ENCODE data around the gene DPEP2. TPM values are rescaled to one million over a fixed set of nuclear protein-coding genes. Genes with fewer than 3 reads are reported as not detected.

DPEP2 gene
- total and polyA plus RNA-seq, 2 of the 4 experiments (the other 2 are of a cell fraction) = not detected

GRCh38 chr16:67982011-67982696 lies 17.1 kb downstream of the DPEP2 start:
- Histone ChIP-seq H3K14ac (replicated peaks; ENCODE audit: low read depth, low read length) (no peak overlapping the region), H2AK5ac (ENCODE audit: low read depth, low read length) (no peak overlapping the region), H4K91ac (ENCODE audit: insufficient read depth, low read depth, low read length) (no peak overlapping the region), H4K20me1 (ENCODE audit: insufficient read depth, low read length) (no peaks in the 10 kb centered on the region), H3K4me3 (ENCODE audit: insufficient read depth, low read depth, low read length) (no peak overlapping the region), H3K18ac (ENCODE audit: low read depth, low read length) (no peak overlapping the region), H3K9me3 (ENCODE audit: control insufficient read depth, insufficient read depth, low read length) (no peaks in the 10 kb centered on the region), H3K27me3 (ENCODE audit: control insufficient read depth, insufficient read depth, low read length) (peaks cover 17% of the 10 kb centered on the region), H2BK5ac (ENCODE audit: low read depth, low read length, poor library complexity, severe bottlenecking) (no peak overlapping the region), H2BK15ac (ENCODE audit: low read depth, low read length) (no peak overlapping the region), H3K9me1 (ENCODE audit: insufficient read depth, low read length) (no peaks in the 10 kb centered on the region), H3K27ac (ENCODE audit: insufficient read depth, low read length) (no peak overlapping the region), H2AFZ (replicated peaks; ENCODE audit: low read length, poor library complexity) (no peak overlapping the region), H3K9ac (ENCODE audit: low read depth, low read length) (no peak overlapping the region), H3K79me1 (ENCODE audit: low read depth in 1 of 2, low read length in 2 of 2) (no peaks in the 10 kb centered on the region), H4K8ac (ENCODE audit: low read depth in 2 of 2, low read length in 2 of 2) (no peak overlapping the region), H3K36me3 (ENCODE audit: control insufficient read depth, insufficient read depth, low read length) (no peaks in the 10 kb centered on the region), H3K4me1 (ENCODE audit: control insufficient read depth, insufficient read depth, low read length) (peaks cover 1% of the 10 kb centered on the region; the same call in 1 of the 2 replicates), H4K5ac (ENCODE audit: low read depth, low read length) (no peak overlapping the region), H2AK9ac (replicated peaks; ENCODE audit: low read depth, low read length, poor library complexity) (no peak overlapping the region), H2BK20ac (ENCODE audit: low read depth, low read length) (no peak overlapping the region), H3K4ac (ENCODE audit: low read depth, low read length) (no peak overlapping the region), H3K23ac (ENCODE audit: low read depth, low read length) (no peak overlapping the region), H2BK120ac (ENCODE audit: low read depth, low read length) (no peak overlapping the region), H3K56ac (ENCODE audit: extremely low read depth, insufficient read depth, low read length) (no peak overlapping the region), H3K4me2 (ENCODE audit: low read depth, low read length) (no peak overlapping the region)
- no TSS peak for BruUV-seq (replicated peaks)
- ChIA-PET CTCF (no interaction called here), POLR2A (ENCODE audit: unreplicated experiment) (interaction anchor here (0.6 kb wide), 1 partner anchor 53 kb away, joined by 4 read pairs; no protein-coding TSS in a partner anchor)
- in situ Hi-C loops (cut with MboI; ENCODE audit: low sequenced_read_pairs) (loop anchor here (10.0 kb wide), 1 partner anchor 243 kb away; no protein-coding TSS in a partner anchor), intact Hi-C loops (cut with micrococcal nuclease) (no loop called here), dilution Hi-C loops (cut with HindIII; ENCODE audit: low sequenced_read_pairs, unreplicated experiment) (no loop called here)
- WGBS, 2 experiments (ENCODE audit: extremely low coverage in 2 of 2, insufficient read length in 1 of 2) = 94% methylated on average over 21 of the region's 49 CpGs; no CpG with 5 or more reads in 1 of the 2 experiments
- ATAC-seq (ENCODE audit: low read depth) (no peak), DNase-seq (no peak)
- TF ChIP-seq MXI1 (IDR thresholded peaks at IDR 0.05; ENCODE audit: borderline replicate concordance, low read depth, low read length) (no peak), SMC3 (IDR thresholded peaks at IDR 0.05; ENCODE audit: low read depth, low read length) (no peak), FOS (IDR thresholded peaks at IDR 0.05; ENCODE audit: low read depth, low read length) (no peak), RAD21 (IDR thresholded peaks at IDR 0.05; ENCODE audit: low read length) (no peak), MAFK (IDR thresholded peaks at IDR 0.05; ENCODE audit: low read depth, low read length) (no peak), CEBPB (IDR thresholded peaks at IDR 0.05; ENCODE audit: low read depth, low read length) (no peak), RCOR1 (IDR thresholded peaks at IDR 0.05; ENCODE audit: insufficient replicate concordance, low read length) (no peak), RFX5 (IDR thresholded peaks at IDR 0.05; ENCODE audit: low read depth, low read length) (no peak), BHLHE40 (IDR thresholded peaks at IDR 0.05; ENCODE audit: low read depth, low read length) (no peak), CHD1 (IDR thresholded peaks at IDR 0.05; ENCODE audit: low read depth, low read length) (no peak), NFE2L2 (IDR thresholded peaks at IDR 0.05; ENCODE audit: low read depth, low read length) (no peak), ELK1 (IDR thresholded peaks at IDR 0.05; ENCODE audit: borderline replicate concordance, low read depth, low read length) (no peak)

Data from IMR-90 (cell line).